Thoracic aorta (tissue), 2 donors: ENCODE data around the gene PAK5. TPM values are rescaled to one million over a fixed set of nuclear protein-coding genes. Genes with fewer than 3 reads are reported as not detected.

Experiments
- ATAC-seq: fragments of 150-250 bp; one replicate; pipeline ENCODE4 v1.8.0; 2017; ENCODE audit warnings: low read depth; ENCODE audit not compliant: insufficient number of reproducible peaks, low FRiP score
- DNase-seq: peaks from one replicate; pipeline ENCODE4 v3.0.0-alpha.2; 2020; ENCODE audit warnings: low spot score
- H3K27ac ChIP-seq, 2 donors: fragments of 200-600 bp; sonication (generic); 1 replicate in 1 of 2; 2 replicates in 1 of 2; pipeline ENCODE4 v1.5.1; 2016; ENCODE audit warnings: mild to moderate bottlenecking in 2 of 2, moderate library complexity in 2 of 2
- H3K27me3 ChIP-seq: fragments of 200-600 bp; sonication (generic); replicated peaks from 2 replicates; pipeline ENCODE4 v1.6.0; 2016; ENCODE audit warnings: mild to moderate bottlenecking; ENCODE audit not compliant: insufficient read depth
- H3K36me3 ChIP-seq: fragments of 200-600 bp; sonication (generic); one replicate; pipeline ENCODE4 v1.5.1; 2016
- H3K4me1 ChIP-seq, 2 donors: fragments of 200-600 bp; sonication (generic); 1 replicate in 1 of 2; 2 replicates in 1 of 2; pipeline versions ENCODE4 v1.5.1 to v1.6.0; 2016; ENCODE audit warnings: low read depth in 2 of 2, mild to moderate bottlenecking in 1 of 2; ENCODE audit not compliant: control insufficient read depth in 1 of 2
- H3K4me3 ChIP-seq: fragments of 200-600 bp; sonication (generic); 2 replicates; pipeline ENCODE4 v1.5.1; 2016; ENCODE audit warnings: mild to moderate bottlenecking
- H3K9me3 ChIP-seq: fragments of 200-600 bp; sonication (generic); 2 replicates; pipeline ENCODE4 v1.5.1; 2016
- CTCF ChIP-seq: fragments of 200-600 bp; sonication (generic); IDR thresholded peaks from one replicate; pipeline ENCODE4 v1.5.1; 2019; ENCODE audit warnings: antibody characterized with exemption
- total RNA-seq, 2 donors: library from RNA; depleted of rRNA; stranded (reverse); fragments of >200 nt; gene quantifications; one replicate each; pipeline versions ENCODE4 v1.1.0 to v1.2.3, GENCODE V29; 2016

PAK5 gene
- total RNA-seq, 2 donors from 2014 or later: not detected

- Histone ChIP-seq H3K27ac (no peak overlapping the region), H3K9me3 (no peaks in the 10 kb centered on the region), H3K4me3 (no peak overlapping the region), H3K36me3 (no peaks in the 10 kb centered on the region), H3K4me1 (no peaks in the 10 kb centered on the region), H3K27me3 (no peaks in the 10 kb centered on the region)
- DNase-seq (no peak), ATAC-seq (no peak)
- no peak for TF ChIP-seq CTCF
These were observed 238.3 kb downstream of the PAK5 start for GRCh38 chr20:9600562-9600961.

- H3K9me3 ChIP-seq: no peaks in the 10 kb centered on the region
- H3K27me3 ChIP-seq: no peaks in the 10 kb centered on the region
- H3K27ac ChIP-seq: no peak overlapping the region
- H3K4me1 ChIP-seq: no peaks in the 10 kb centered on the region
- no peak for TF ChIP-seq CTCF
- ATAC-seq: no peak
- no peaks in the 10 kb centered on the region for H3K36me3 ChIP-seq
- DNase-seq: no peak
- H3K4me3 ChIP-seq: no peak overlapping the region
These were observed 241.3 kb downstream of the PAK5 start for GRCh38 chr20:9597547-9597946.

- Histone ChIP-seq H3K27me3 (no peaks in the 10 kb centered on the region), H3K9me3 (no peaks in the 10 kb centered on the region), H3K4me1 (no peaks in the 10 kb centered on the region), H3K36me3 (no peaks in the 10 kb centered on the region), H3K27ac (no peak overlapping the region), H3K4me3 (no peak overlapping the region)
- TF ChIP-seq CTCF: no peak
- ATAC-seq (no peak), DNase-seq (no peak)
These were observed 243.1 kb downstream of the PAK5 start for GRCh38 chr20:9595763-9596162.

GRCh38 chr20:9594284-9594875, 244.5 kb downstream of the PAK5 start:
- no peak for TF ChIP-seq CTCF
- Histone ChIP-seq H3K27me3 (no peaks in the 10 kb centered on the region), H3K4me3 (no peak overlapping the region), H3K36me3 (no peaks in the 10 kb centered on the region), H3K9me3 (no peaks in the 10 kb centered on the region), H3K4me1 (no peaks in the 10 kb centered on the region), H3K27ac (no peak overlapping the region)
- ATAC-seq (no peak), DNase-seq (no peak)

GRCh38 chr20:9592419-9592818, 246.5 kb downstream of the PAK5 start:
- ATAC-seq (no peak), DNase-seq (no peak)
- H3K36me3 ChIP-seq: no peaks in the 10 kb centered on the region
- no peak overlapping the region for H3K4me3 ChIP-seq
- H3K27ac ChIP-seq: no peak overlapping the region
- no peaks in the 10 kb centered on the region for H3K4me1 ChIP-seq
- no peaks in the 10 kb centered on the region for H3K9me3 ChIP-seq
- no peaks in the 10 kb centered on the region for H3K27me3 ChIP-seq
- TF ChIP-seq CTCF: no peak
